Astrocyte (in vitro differentiated cells and primary cell): Measurements from ENCODE around the gene NDUFA3. TPM values are rescaled to one million over a fixed set of nuclear protein-coding genes. Genes with fewer than 3 reads are reported as not detected.
A peak's percentile ranks its signal among the peaks of the same experiment; 100 is the strongest.
"Not testable (repeated sequence)": the region's sequence is repeated elsewhere in the genome, so short reads cannot be mapped to it uniquely, and the experiment has no call there.

Source experiments
- DNase-seq: peaks from one replicate; pipeline ENCODE4 v3.0.0-alpha.2; 2010; ENCODE audit warnings: low read depth
- FAIRE-seq: peaks from 2 replicates; lab custom pipeline; 2011; peaks lifted over from hg19 to GRCh38; lab: Jason Lieb, UNC
- H2AFZ ChIP-seq: 2 replicates; pipeline ENCODE4 v1.6.0; 2012; ENCODE audit warnings: low read depth, low read length, inconsistent platforms
- H3K27ac ChIP-seq: 2 replicates; pipeline ENCODE4 v1.5.1; 2011; ENCODE audit warnings: low read depth, low read length, inconsistent platforms
- H3K27me3 ChIP-seq: 2 replicates; pipeline ENCODE4 v1.6.0; 2011; ENCODE audit warnings: low read length, inconsistent platforms; ENCODE audit not compliant: insufficient read depth
- H3K36me3 ChIP-seq: 2 replicates; pipeline ENCODE4 v1.5.1; 2011; ENCODE audit warnings: low read length, inconsistent platforms; ENCODE audit not compliant: insufficient read depth
- H3K4me1 ChIP-seq: 2 replicates; pipeline ENCODE4 v1.5.1; 2011; ENCODE audit warnings: low read length, inconsistent platforms; ENCODE audit not compliant: insufficient read depth
- H3K4me2 ChIP-seq: 2 replicates; pipeline ENCODE4 v1.6.0; 2012; ENCODE audit warnings: low read length, inconsistent platforms
- H3K4me3 ChIP-seq: 2 replicates; pipeline ENCODE4 v1.5.1; 2011; ENCODE audit warnings: low read depth, mild to moderate bottlenecking, low read length, inconsistent platforms; ENCODE audit not compliant: insufficient read depth
- H3K79me2 ChIP-seq: 2 replicates; pipeline ENCODE4 v1.6.0; 2012; ENCODE audit warnings: mild to moderate bottlenecking, low read length, inconsistent platforms; ENCODE audit not compliant: insufficient read depth
- H3K9ac ChIP-seq: 2 replicates; pipeline ENCODE4 v1.6.0; 2012; ENCODE audit warnings: mild to moderate bottlenecking, low read length, inconsistent platforms
- H3K9me3 ChIP-seq: 2 replicates; pipeline ENCODE4 v1.5.1; 2012; ENCODE audit warnings: low read depth, mild to moderate bottlenecking, low read length, inconsistent platforms; ENCODE audit not compliant: insufficient read depth
- H4K20me1 ChIP-seq: 2 replicates; pipeline ENCODE4 v1.6.0; 2012; ENCODE audit warnings: low read length, inconsistent platforms; ENCODE audit not compliant: insufficient read depth
- H3K27ac Mint-ChIP-seq: one replicate; pipeline ENCODE4 v1.8.0; 2021; ENCODE audit warnings: mild to moderate bottlenecking, mixed read lengths; ENCODE audit not compliant: unreplicated experiment
- H3K27me3 Mint-ChIP-seq: one replicate; pipeline ENCODE4 v1.8.0; 2021; ENCODE audit warnings: low read depth, mixed read lengths; ENCODE audit not compliant: unreplicated experiment
- H3K36me3 Mint-ChIP-seq: one replicate; pipeline ENCODE4 v1.8.0; 2021; ENCODE audit warnings: low read depth, mixed read lengths; ENCODE audit not compliant: unreplicated experiment
- H3K4me1 Mint-ChIP-seq: one replicate; pipeline ENCODE4 v1.8.0; 2021; ENCODE audit warnings: low read depth, mixed read lengths; ENCODE audit not compliant: unreplicated experiment
- H3K4me3 Mint-ChIP-seq: one replicate; pipeline ENCODE4 v1.8.0; 2021; ENCODE audit warnings: mild to moderate bottlenecking, moderate library complexity, mixed read lengths; ENCODE audit not compliant: unreplicated experiment
- H3K9me3 Mint-ChIP-seq: one replicate; pipeline ENCODE4 v1.8.0; 2021; ENCODE audit warnings: mild to moderate bottlenecking, mixed read lengths; ENCODE audit not compliant: unreplicated experiment
- EZH2 ChIP-seq: IDR thresholded peaks from 2 replicates; pipeline ENCODE4 v1.6.1; 2012; ENCODE audit warnings: mild to moderate bottlenecking, low read length, inconsistent platforms; ENCODE audit not compliant: insufficient read depth
- total RNA-seq: library from RNA; stranded (reverse); gene quantifications from 2 replicates; pipeline ENCODE4 v1.2.1, GENCODE V29; 2021
- TF ChIP-seq, protein P1 (sequence below): IDR thresholded peaks from 2 replicates; pipeline ENCODE4 v1.5.1; 2011; ENCODE audit warnings: low read depth, mild to moderate bottlenecking, inconsistent platforms, low read length, moderate library complexity; ENCODE audit not compliant: insufficient read depth

Gene NDUFA3
- total RNA-seq, 1 donor from 2014 or later, result 99.2 TPM

DNA sequence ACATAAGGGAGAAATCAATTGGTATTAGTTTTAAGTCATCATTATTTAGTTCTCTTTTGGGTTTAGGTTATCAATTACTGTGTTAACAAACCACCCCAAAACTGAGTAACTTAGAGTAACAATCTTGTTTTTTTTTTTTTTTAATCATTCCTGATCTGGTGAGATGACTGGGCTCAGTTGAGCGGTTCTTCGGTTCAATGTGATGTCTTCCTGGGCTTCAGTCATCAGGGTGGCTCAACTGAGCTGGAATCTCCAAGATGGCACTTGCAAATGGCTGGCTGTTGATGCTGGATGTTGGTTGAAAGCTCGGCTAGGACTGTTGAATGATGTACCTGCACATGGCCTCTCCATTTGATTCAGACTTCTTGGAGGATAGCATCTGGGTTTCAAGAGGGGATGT is 18.2 kb upstream of the NDUFA3 start:
- H3K27me3 Mint-ChIP-seq, result peaks cover 5% of the 10 kb centered on the region
- H3K4me2 ChIP-seq, result no peak overlapping the region
- TF ChIP-seq EZH2, result no peak
- TF ChIP-seq, protein P1, sequence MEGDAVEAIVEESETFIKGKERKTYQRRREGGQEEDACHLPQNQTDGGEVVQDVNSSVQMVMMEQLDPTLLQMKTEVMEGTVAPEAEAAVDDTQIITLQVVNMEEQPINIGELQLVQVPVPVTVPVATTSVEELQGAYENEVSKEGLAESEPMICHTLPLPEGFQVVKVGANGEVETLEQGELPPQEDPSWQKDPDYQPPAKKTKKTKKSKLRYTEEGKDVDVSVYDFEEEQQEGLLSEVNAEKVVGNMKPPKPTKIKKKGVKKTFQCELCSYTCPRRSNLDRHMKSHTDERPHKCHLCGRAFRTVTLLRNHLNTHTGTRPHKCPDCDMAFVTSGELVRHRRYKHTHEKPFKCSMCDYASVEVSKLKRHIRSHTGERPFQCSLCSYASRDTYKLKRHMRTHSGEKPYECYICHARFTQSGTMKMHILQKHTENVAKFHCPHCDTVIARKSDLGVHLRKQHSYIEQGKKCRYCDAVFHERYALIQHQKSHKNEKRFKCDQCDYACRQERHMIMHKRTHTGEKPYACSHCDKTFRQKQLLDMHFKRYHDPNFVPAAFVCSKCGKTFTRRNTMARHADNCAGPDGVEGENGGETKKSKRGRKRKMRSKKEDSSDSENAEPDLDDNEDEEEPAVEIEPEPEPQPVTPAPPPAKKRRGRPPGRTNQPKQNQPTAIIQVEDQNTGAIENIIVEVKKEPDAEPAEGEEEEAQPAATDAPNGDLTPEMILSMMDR, result no peak
- H2AFZ ChIP-seq, result no peak overlapping the region
- no peaks in the 10 kb centered on the region for H3K27me3 ChIP-seq
- no peaks in the 10 kb centered on the region for H3K36me3 ChIP-seq
- H3K36me3 Mint-ChIP-seq, result no peaks in the 10 kb centered on the region
- H3K27ac ChIP-seq, result no peak overlapping the region
- FAIRE-seq, result no peak
- no peak overlapping the region for H3K27ac Mint-ChIP-seq
- no peaks in the 10 kb centered on the region for H3K4me1 Mint-ChIP-seq
- H3K79me2 ChIP-seq, result no peaks in the 10 kb centered on the region
- DNase-seq, result no peak
- no peak overlapping the region for H3K4me3 Mint-ChIP-seq
- peaks cover 4% of the 10 kb centered on the region for H3K9me3 Mint-ChIP-seq
- no peak overlapping the region for H3K4me3 ChIP-seq
- no peak overlapping the region for H3K9ac ChIP-seq
- no peaks in the 10 kb centered on the region for H4K20me1 ChIP-seq
- no peaks in the 10 kb centered on the region for H3K4me1 ChIP-seq
- peaks cover 9% of the 10 kb centered on the region for H3K9me3 ChIP-seq

DNA sequence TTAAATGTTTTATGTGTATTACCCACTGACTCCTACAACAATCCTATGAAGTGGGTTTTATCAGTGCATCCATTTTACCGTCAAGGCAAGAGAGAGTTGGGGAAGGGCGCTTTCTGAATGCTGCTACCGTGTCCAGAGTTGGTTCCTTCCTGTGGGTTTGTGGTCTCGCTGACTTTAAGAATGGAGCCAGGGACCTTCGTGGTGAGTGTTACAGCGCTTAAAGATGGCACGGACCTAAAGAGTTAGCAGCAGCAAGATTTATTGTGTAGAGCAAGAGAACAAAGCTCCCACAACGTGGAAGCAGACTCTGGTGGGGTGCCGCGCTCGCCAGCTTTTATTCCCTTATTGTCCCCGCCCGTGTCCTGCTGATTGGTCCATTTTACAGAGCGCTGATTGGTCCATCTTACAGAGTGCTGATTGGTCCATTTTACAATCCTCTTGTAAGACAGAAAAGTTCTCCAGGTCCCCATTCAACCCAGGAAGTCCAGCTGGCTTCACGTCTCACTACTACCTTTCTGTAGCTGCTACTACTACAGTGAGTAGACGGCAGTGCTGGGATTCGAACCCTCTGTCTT is 8.1 kb upstream of the NDUFA3 start:
- H3K4me3 Mint-ChIP-seq, result no peak overlapping the region
- H3K9me3 Mint-ChIP-seq, result no peaks in the 10 kb centered on the region
- no peaks in the 10 kb centered on the region for H3K4me1 Mint-ChIP-seq
- H3K27ac ChIP-seq, result no peak overlapping the region
- TF ChIP-seq, protein P1, result no peak
- no peak for TF ChIP-seq EZH2
- H3K36me3 Mint-ChIP-seq, result no peaks in the 10 kb centered on the region
- no peak for DNase-seq
- no peaks in the 10 kb centered on the region for H3K36me3 ChIP-seq
- H3K79me2 ChIP-seq, result no peaks in the 10 kb centered on the region
- no peaks in the 10 kb centered on the region for H3K27me3 ChIP-seq
- no peak overlapping the region for H3K4me2 ChIP-seq
- H4K20me1 ChIP-seq, result no peaks in the 10 kb centered on the region
- H3K4me1 ChIP-seq, result peaks cover 5% of the 10 kb centered on the region
- H3K9ac ChIP-seq, result no peak overlapping the region
- H3K27me3 Mint-ChIP-seq, result peaks cover 14% of the 10 kb centered on the region
- H3K4me3 ChIP-seq, result no peak overlapping the region
- H2AFZ ChIP-seq, result no peak overlapping the region
- H3K9me3 ChIP-seq, result peaks cover 4% of the 10 kb centered on the region
- H3K27ac Mint-ChIP-seq, result no peak overlapping the region
- no peak for FAIRE-seq

DNA sequence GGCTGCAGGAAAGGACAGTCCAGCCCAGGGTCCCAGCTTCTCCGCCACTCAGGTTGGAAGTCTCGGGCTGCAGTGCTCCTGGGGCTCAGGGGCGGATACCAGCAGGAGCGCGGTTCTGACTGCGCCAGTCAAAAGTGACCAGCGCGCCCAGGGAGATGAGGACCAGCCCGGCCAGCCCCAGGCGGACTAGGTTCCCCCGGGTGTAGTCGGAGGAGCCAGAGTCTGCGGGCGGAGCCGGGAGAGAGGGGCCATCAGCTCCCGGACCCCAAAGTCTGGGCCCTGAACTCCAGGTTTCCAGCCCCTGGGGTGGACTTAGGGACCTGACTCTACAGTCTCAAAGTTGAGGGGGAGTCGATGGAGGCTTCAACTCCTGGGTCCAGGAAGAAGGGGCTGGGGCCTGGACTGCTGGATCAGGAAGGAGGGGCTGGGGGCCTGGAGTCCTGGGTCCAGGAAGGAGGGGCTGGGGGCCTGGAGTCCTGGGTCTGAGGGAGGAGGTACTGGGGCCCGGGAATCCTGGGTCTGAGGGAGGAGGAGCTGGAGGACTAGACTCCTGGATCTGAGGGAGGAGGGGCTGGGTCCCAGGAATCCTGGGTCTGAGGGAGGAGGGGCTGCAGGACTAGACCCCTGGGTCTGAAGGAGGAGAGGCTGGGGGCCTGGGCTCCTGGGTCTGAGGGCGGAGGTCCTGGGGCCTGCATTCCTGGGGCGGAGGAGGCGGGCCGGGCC is 7.4 kb upstream of the NDUFA3 start:
- no peak overlapping the region for H3K27ac ChIP-seq
- no peaks in the 10 kb centered on the region for H3K79me2 ChIP-seq
- peak overlapping the region; percentile 81 for H3K4me2 ChIP-seq
- no peak for DNase-seq
- peaks cover 5% of the 10 kb centered on the region for H3K4me1 ChIP-seq
- FAIRE-seq, result no peak
- H2AFZ ChIP-seq, result peak overlapping the region; percentile 87
- Mint-ChIP-seq H3K4me3 (no peak overlapping the region), H3K9me3 (no peaks in the 10 kb centered on the region), H3K4me1 (no peaks in the 10 kb centered on the region), H3K36me3 (no peaks in the 10 kb centered on the region), H3K27me3 (peaks cover 14% of the 10 kb centered on the region), H3K27ac (no peak overlapping the region)
- H3K27me3 ChIP-seq, result no peaks in the 10 kb centered on the region
- H3K4me3 ChIP-seq, result peak overlapping the region; percentile 28
- peaks cover 4% of the 10 kb centered on the region for H3K9me3 ChIP-seq
- peak overlapping the region; percentile 31 for H3K9ac ChIP-seq
- TF ChIP-seq EZH2, result no peak
- H3K36me3 ChIP-seq, result no peaks in the 10 kb centered on the region
- H4K20me1 ChIP-seq, result no peaks in the 10 kb centered on the region

DNA sequence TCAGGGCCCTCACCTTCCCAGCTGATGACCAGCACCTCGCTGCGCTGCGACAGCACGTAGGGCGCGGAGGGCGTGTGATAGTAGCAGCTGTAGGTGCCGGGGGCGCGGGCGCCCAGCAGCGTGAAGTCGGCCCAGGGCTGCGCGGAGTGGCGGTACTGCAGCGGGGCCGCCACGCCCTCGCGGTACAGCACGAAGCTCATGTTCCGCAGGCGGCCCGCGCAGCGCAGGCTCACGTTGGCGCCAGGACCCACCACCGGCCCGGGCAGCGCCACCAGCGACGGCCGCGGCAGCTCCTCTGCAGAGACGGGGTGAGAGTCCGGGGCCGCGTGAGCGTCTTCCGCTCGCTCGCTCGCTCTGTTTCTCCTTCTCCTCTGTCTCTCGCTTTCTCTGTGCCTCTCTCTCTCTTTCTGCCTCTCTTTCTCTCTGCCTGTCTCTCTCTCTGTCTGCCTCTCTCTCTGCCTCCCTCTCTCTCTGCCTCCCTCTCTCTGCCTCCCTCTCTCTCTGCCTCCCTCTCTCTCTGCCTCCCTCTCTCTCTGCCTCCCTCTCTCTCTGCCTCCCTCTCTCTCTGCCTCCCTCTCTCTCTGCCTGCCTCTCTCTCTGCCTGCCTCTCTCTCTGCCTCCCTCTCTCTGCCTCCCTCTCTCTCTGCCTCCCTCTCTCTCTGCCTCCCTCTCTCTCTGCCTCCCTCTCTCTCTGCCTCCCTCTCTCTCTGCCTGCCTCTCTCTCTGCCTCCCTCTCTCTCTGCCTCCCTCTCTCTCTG is 6.6 kb upstream of the NDUFA3 start:
- H3K27ac ChIP-seq, H4K20me1 ChIP-seq, H3K9me3 ChIP-seq, FAIRE-seq, H3K36me3 ChIP-seq, H3K36me3 Mint-ChIP-seq, H3K4me1 ChIP-seq, H3K9me3 Mint-ChIP-seq, H3K79me2 ChIP-seq, H3K27ac Mint-ChIP-seq, H3K4me1 Mint-ChIP-seq, H3K27me3 ChIP-seq: not testable (repeated sequence)
- peak overlapping the region; percentile 60 for H3K4me3 Mint-ChIP-seq
- Histone ChIP-seq H3K4me2 (peak overlapping the region; percentile 81), H2AFZ (peak overlapping the region; percentile 87), H3K9ac (peak overlapping the region; percentile 63), H3K4me3 (peak overlapping the region; percentile 28)
- peaks cover 14% of the 10 kb centered on the region for H3K27me3 Mint-ChIP-seq
- DNase-seq, result peak; percentile 46
